Endothelial cell (in vitro differentiated cells): ENCODE data around the gene LEKR1. TPM values are rescaled to one million over a fixed set of nuclear protein-coding genes. Genes with fewer than 3 reads are reported as not detected.

Experiments
- DNase-seq: peaks from one replicate; pipeline ENCODE4 v3.0.0; 2021; ENCODE audit warnings: low spot score
- H3K27ac Mint-ChIP-seq: one replicate; pipeline ENCODE4 v1.8.0; 2021; ENCODE audit warnings: mixed read lengths, inconsistent platforms; ENCODE audit not compliant: unreplicated experiment
- H3K27me3 Mint-ChIP-seq: one replicate; pipeline ENCODE4 v1.8.0; 2021; ENCODE audit warnings: mild to moderate bottlenecking, moderate library complexity, mixed read lengths, inconsistent platforms; ENCODE audit not compliant: unreplicated experiment
- H3K36me3 Mint-ChIP-seq: one replicate; pipeline ENCODE4 v1.8.0; 2021; ENCODE audit warnings: mild to moderate bottlenecking, low read depth, mixed read lengths, inconsistent platforms; ENCODE audit not compliant: unreplicated experiment
- H3K4me1 Mint-ChIP-seq: one replicate; pipeline ENCODE4 v1.8.0; 2021; ENCODE audit warnings: mild to moderate bottlenecking, mixed read lengths, inconsistent platforms; ENCODE audit not compliant: unreplicated experiment
- H3K4me3 Mint-ChIP-seq: one replicate; pipeline ENCODE4 v1.8.0; 2021; ENCODE audit warnings: mild to moderate bottlenecking, mixed read lengths, inconsistent platforms; ENCODE audit not compliant: unreplicated experiment
- H3K9me3 Mint-ChIP-seq: one replicate; pipeline ENCODE4 v1.8.0; 2021; ENCODE audit warnings: mixed read lengths, inconsistent platforms; ENCODE audit not compliant: unreplicated experiment
- CTCF ChIP-seq: fragments of 200-600 bp; sonication (generic); IDR thresholded peaks from one replicate; pipeline ENCODE4 v1.5.0; 2021; ENCODE audit warnings: antibody characterized with exemption; ENCODE audit not compliant: unreplicated experiment
- total RNA-seq: library from RNA; stranded (reverse); fragmentation: NEBNext Ultra II Directional; extraction: Animal tissue kit (Norgen Biotek cat#: 25700); gene quantifications from one replicate; pipeline ENCODE4 v1.2.1, GENCODE V29; 2021; ENCODE audit not compliant: unreplicated experiment

The LEKR1 gene
- total RNA-seq, 1 donor from 2014 or later = 0.18 TPM

GRCh38 chr3:156792536-156792935, 33.6 kb upstream of the LEKR1 start:
- Mint-ChIP-seq H3K27ac (no peak overlapping the region), H3K4me3 (no peak overlapping the region), H3K27me3 (no peaks in the 10 kb centered on the region), H3K36me3 (no peaks in the 10 kb centered on the region), H3K9me3 (no peaks in the 10 kb centered on the region), H3K4me1 (peaks cover 12% of the 10 kb centered on the region)
- no peak for DNase-seq
- TF ChIP-seq CTCF = no peak

- Mint-ChIP-seq H3K36me3 (no peaks in the 10 kb centered on the region), H3K27me3 (no peaks in the 10 kb centered on the region), H3K4me1 (peaks cover 12% of the 10 kb centered on the region), H3K27ac (no peak overlapping the region), H3K9me3 (no peaks in the 10 kb centered on the region), H3K4me3 (no peak overlapping the region)
- no peak for TF ChIP-seq CTCF
- DNase-seq = no peak
Observed at GRCh38 chr3:156792945-156793344, 33.2 kb upstream of the LEKR1 start.

GRCh38 chr3:156793400-156793799, 32.8 kb upstream of the LEKR1 start:
- Mint-ChIP-seq H3K9me3 (no peaks in the 10 kb centered on the region), H3K4me3 (no peak overlapping the region), H3K4me1 (peaks cover 12% of the 10 kb centered on the region), H3K27me3 (no peaks in the 10 kb centered on the region), H3K36me3 (no peaks in the 10 kb centered on the region), H3K27ac (no peak overlapping the region)
- no peak for DNase-seq
- no peak for TF ChIP-seq CTCF

GRCh38 chr3:156793851-156794250, 32.3 kb upstream of the LEKR1 start:
- H3K4me1 Mint-ChIP-seq = peaks cover 12% of the 10 kb centered on the region
- H3K27ac Mint-ChIP-seq = no peak overlapping the region
- H3K36me3 Mint-ChIP-seq = no peaks in the 10 kb centered on the region
- no peaks in the 10 kb centered on the region for H3K27me3 Mint-ChIP-seq
- DNase-seq = no peak
- TF ChIP-seq CTCF = no peak
- H3K9me3 Mint-ChIP-seq = no peaks in the 10 kb centered on the region
- no peak overlapping the region for H3K4me3 Mint-ChIP-seq

- H3K4me1 Mint-ChIP-seq = peaks cover 12% of the 10 kb centered on the region
- no peak overlapping the region for H3K27ac Mint-ChIP-seq
- H3K27me3 Mint-ChIP-seq = no peaks in the 10 kb centered on the region
- DNase-seq = no peak
- H3K4me3 Mint-ChIP-seq = no peak overlapping the region
- no peaks in the 10 kb centered on the region for H3K9me3 Mint-ChIP-seq
- TF ChIP-seq CTCF = no peak
- no peaks in the 10 kb centered on the region for H3K36me3 Mint-ChIP-seq
Observed at GRCh38 chr3:156795890-156796481, 30.2 kb upstream of the LEKR1 start.
